OCI-LY1 (cell line): Measurements from ENCODE around the gene SHH.

Source experiments
- H2AFZ ChIP-seq: fragments of 200-600 bp; sonication (generic), shearing (Covaris generic); 2 replicates; pipeline ENCODE4 v1.6.0; 2014; ENCODE audit warnings: antibody characterized with exemption, mild to moderate bottlenecking, low read length
- H3F3A ChIP-seq: fragments of 200-600 bp; sonication (generic), shearing (Covaris generic); 2 replicates; pipeline ENCODE4 v1.6.0; 2014; ENCODE audit warnings: mild to moderate bottlenecking, antibody characterized with exemption, low read length, moderate library complexity; ENCODE audit not compliant: insufficient read depth
- H3K27ac ChIP-seq: fragments of 200-600 bp; sonication (generic); 2 replicates; pipeline ENCODE4 v1.5.1; 2014; ENCODE audit warnings: low read length, mixed run types, mild to moderate bottlenecking, low read depth; ENCODE audit not compliant: poor library complexity, severe bottlenecking
- H3K27me3 ChIP-seq: fragments of 200-600 bp; sonication (generic); 2 replicates; pipeline ENCODE4 v1.6.0; 2014; ENCODE audit warnings: antibody characterized with exemption, mild to moderate bottlenecking, low read length, moderate library complexity; ENCODE audit not compliant: insufficient read depth
- H3K36me3 ChIP-seq: fragments of 200-600 bp; sonication (generic); 2 replicates; pipeline ENCODE4 v1.6.1; 2014; ENCODE audit warnings: mild to moderate bottlenecking, antibody characterized with exemption, low read length, moderate library complexity, mixed read lengths; ENCODE audit not compliant: insufficient read depth
- H3K4me1 ChIP-seq: fragments of 200-600 bp; sonication (generic); 2 replicates; pipeline ENCODE4 v1.5.1; 2014; ENCODE audit warnings: mild to moderate bottlenecking, low read length, moderate library complexity; ENCODE audit not compliant: insufficient read depth, severe bottlenecking
- H3K4me2 ChIP-seq: fragments of 200-600 bp; sonication (generic), shearing (Covaris generic); 2 replicates; pipeline ENCODE4 v1.6.1; 2014; ENCODE audit warnings: low read length
- H3K4me3 ChIP-seq: fragments of 200-600 bp; sonication (generic); 2 replicates; pipeline ENCODE4 v1.5.1; 2014; ENCODE audit warnings: low read length, low read depth, mild to moderate bottlenecking, mixed read lengths; ENCODE audit not compliant: poor library complexity, severe bottlenecking
- H3K79me2 ChIP-seq: fragments of 200-600 bp; shearing (Covaris generic); 2 replicates; pipeline ENCODE4 v1.6.1; 2016; ENCODE audit warnings: mixed run types, low read length, mixed read lengths; ENCODE audit not compliant: insufficient read depth
- H3K9ac ChIP-seq: fragments of 200-600 bp; sonication (generic), shearing (Covaris generic); 2 replicates; pipeline ENCODE4 v1.6.1; 2014; ENCODE audit warnings: mild to moderate bottlenecking, low read length, mixed read lengths
- H3K9me2 ChIP-seq: fragments of 200-600 bp; sonication (generic), shearing (Covaris generic); 2 replicates; pipeline ENCODE4 v1.6.1; 2014; ENCODE audit warnings: low read depth, mild to moderate bottlenecking, low read length, mixed read lengths
- H3K9me3 ChIP-seq: fragments of 200-600 bp; shearing (Covaris generic); 2 replicates; pipeline ENCODE4 v1.6.1; 2014; ENCODE audit warnings: low read length, mixed read lengths
- H4K20me1 ChIP-seq: fragments of 200-600 bp; sonication (generic), shearing (Covaris generic); 2 replicates; pipeline ENCODE4 v1.6.0; 2016; ENCODE audit warnings: mild to moderate bottlenecking, low read length; ENCODE audit not compliant: insufficient read depth
- CTCF ChIP-seq: fragments of 200-600 bp; sonication (generic), shearing (Covaris generic); IDR thresholded peaks from 2 replicates; pipeline ENCODE4 v1.5.1; 2017; ENCODE audit warnings: mild to moderate bottlenecking, antibody characterized with exemption, low read length, moderate library complexity, mixed read lengths
- EZH2 ChIP-seq: fragments of 200-600 bp; sonication (generic), shearing (Covaris generic); IDR thresholded peaks from 2 replicates; pipeline ENCODE4 v1.8.0; 2017; ENCODE audit warnings: borderline replicate concordance, mixed run types, mild to moderate bottlenecking, antibody characterized with exemption, low read length, moderate library complexity, mixed read lengths

SHH gene

GRCh38 chr7:155800741-155801267 is 11.5 kb downstream of the SHH start:
- Histone ChIP-seq H4K20me1 (no peaks in the 10 kb centered on the region), H3K4me2 (no peak overlapping the region), H3K27me3 (peaks cover 7% of the 10 kb centered on the region), H3K27ac (no peak overlapping the region), H3K4me1 (peaks cover 6% of the 10 kb centered on the region), H2AFZ (no peak overlapping the region), H3K4me3 (no peak overlapping the region), H3K9me3 (no peaks in the 10 kb centered on the region), H3K9ac (no peak overlapping the region), H3K9me2 (no peaks in the 10 kb centered on the region), H3K79me2 (no peaks in the 10 kb centered on the region), H3F3A (no peaks in the 10 kb centered on the region), H3K36me3 (no peaks in the 10 kb centered on the region)
- TF ChIP-seq EZH2 (no peak), CTCF (no peak)

GRCh38 chr7:155800301-155800700 is 12.0 kb downstream of the SHH start:
- no peak overlapping the region for H3K4me2 ChIP-seq
- TF ChIP-seq CTCF (no peak), EZH2 (no peak)
- no peak overlapping the region for H3K4me3 ChIP-seq
- H2AFZ ChIP-seq = no peak overlapping the region
- no peaks in the 10 kb centered on the region for H3K79me2 ChIP-seq
- peaks cover 6% of the 10 kb centered on the region for H3K4me1 ChIP-seq
- no peaks in the 10 kb centered on the region for H3K36me3 ChIP-seq
- H3K9ac ChIP-seq = no peak overlapping the region
- H3K9me2 ChIP-seq = no peaks in the 10 kb centered on the region
- no peaks in the 10 kb centered on the region for H3F3A ChIP-seq
- no peaks in the 10 kb centered on the region for H4K20me1 ChIP-seq
- H3K27ac ChIP-seq = no peak overlapping the region
- no peaks in the 10 kb centered on the region for H3K9me3 ChIP-seq
- peaks cover 7% of the 10 kb centered on the region for H3K27me3 ChIP-seq

- H3K9ac ChIP-seq = no peak overlapping the region
- TF ChIP-seq EZH2 = no peak
- no peak for TF ChIP-seq CTCF
- H3K27me3 ChIP-seq = peaks cover 7% of the 10 kb centered on the region
Measured at GRCh38 chr7:155799514-155799913, 12.7 kb downstream of the SHH start.

More at GRCh38 chr7:155799514-155799913, 12.7 kb downstream of the SHH start:
- Histone ChIP-seq H3K4me1 (peaks cover 6% of the 10 kb centered on the region), H3K79me2 (no peaks in the 10 kb centered on the region), H3K36me3 (no peaks in the 10 kb centered on the region), H3K9me2 (no peaks in the 10 kb centered on the region), H3K4me2 (no peak overlapping the region), H3F3A (no peaks in the 10 kb centered on the region), H3K27ac (no peak overlapping the region), H3K9me3 (no peaks in the 10 kb centered on the region), H4K20me1 (no peaks in the 10 kb centered on the region), H3K4me3 (no peak overlapping the region), H2AFZ (no peak overlapping the region)
